IMR-90 (cell line): ENCODE data around the gene TREML2. TPM values are rescaled to one million over a fixed set of nuclear protein-coding genes. Genes with fewer than 3 reads are reported as not detected.

Source experiments
- ATAC-seq: fragments of 200-7000 bp; cut with Tn5 transposase; 2 replicates; pipeline ENCODE4 v1.9.1; 2020; ENCODE audit warnings: low read depth, mild to moderate bottlenecking, moderate library complexity
- BruUV-seq: library from RNA; stranded (reverse); fragments of 400-500 nt; replicated peaks from 2 replicates; lab custom pipeline; 2021; lab: Mats Ljungman, UMichigan
- CTCF ChIA-PET: fragments of 300-600 bp; formaldehyde crosslinking; extraction: SDS; loops from one replicate; lab custom pipeline; 2021; ENCODE audit warnings: antibody characterized with exemption; lab: Yijun Ruan, JAX
- POLR2A ChIA-PET: fragments of 300-600 bp; sonication (Branson Sonifier 250); formaldehyde crosslinking; loops from one replicate; lab custom pipeline; 2022; ENCODE audit warnings: antibody characterized with exemption; ENCODE audit not compliant: unreplicated experiment; lab: Charles Lee
- DNase-seq: peaks from one replicate; pipeline ENCODE4 v3.0.0; 2013
- H2AFZ ChIP-seq: replicated peaks from 2 replicates; pipeline ENCODE3; 2013; ENCODE audit warnings: low read length, mild to moderate bottlenecking; ENCODE audit not compliant: poor library complexity
- H2AK5ac ChIP-seq: 2 replicates; pipeline ENCODE4 v1.6.1; 2013; ENCODE audit warnings: low read depth, low read length, inconsistent platforms
- H2AK9ac ChIP-seq: replicated peaks from 2 replicates; pipeline ENCODE3; 2013; ENCODE audit warnings: mild to moderate bottlenecking, low read depth, low read length, moderate library complexity; ENCODE audit not compliant: poor library complexity
- H2BK120ac ChIP-seq: 2 replicates; pipeline ENCODE4 v1.6.1; 2013; ENCODE audit warnings: low read depth, low read length, inconsistent platforms
- H2BK15ac ChIP-seq: 3 replicates; pipeline ENCODE4 v1.6.1; 2013; ENCODE audit warnings: low read depth, low read length, inconsistent platforms
- H2BK20ac ChIP-seq: 2 replicates; pipeline ENCODE4 v1.6.1; 2013; ENCODE audit warnings: low read depth, mild to moderate bottlenecking, inconsistent platforms, low read length, moderate library complexity
- H2BK5ac ChIP-seq: 2 replicates; pipeline ENCODE4 v1.6.1; 2013; ENCODE audit warnings: mild to moderate bottlenecking, low read depth, low read length, inconsistent platforms; ENCODE audit not compliant: poor library complexity, severe bottlenecking
- H3K14ac ChIP-seq: replicated peaks from 2 replicates; pipeline ENCODE4 v1.6.1; 2013; ENCODE audit warnings: low read depth, low read length, inconsistent platforms
- H3K18ac ChIP-seq: 2 replicates; pipeline ENCODE4 v1.6.1; 2013; ENCODE audit warnings: low read depth, low read length, control low read depth
- H3K23ac ChIP-seq: 2 replicates; pipeline ENCODE4 v1.6.1; 2013; ENCODE audit warnings: low read depth, low read length, inconsistent platforms
- H3K27ac ChIP-seq: 2 replicates; pipeline ENCODE4 v1.5.1; 2013; ENCODE audit warnings: mild to moderate bottlenecking, control low read depth, low read length; ENCODE audit not compliant: insufficient read depth
- H3K27me3 ChIP-seq: 2 replicates; pipeline ENCODE4 v1.6.1; 2013; ENCODE audit warnings: low read length; ENCODE audit not compliant: control insufficient read depth, insufficient read depth
- H3K36me3 ChIP-seq: 2 replicates; pipeline ENCODE4 v1.6.1; 2013; ENCODE audit warnings: low read length, mixed read lengths; ENCODE audit not compliant: control insufficient read depth, insufficient read depth
- H3K4ac ChIP-seq: 2 replicates; pipeline ENCODE4 v1.6.1; 2013; ENCODE audit warnings: low read depth, low read length, inconsistent platforms
- H3K4me1 ChIP-seq: 2 replicates; pipeline ENCODE4 v1.6.1; 2013; ENCODE audit warnings: low read length, mixed read lengths; ENCODE audit not compliant: control insufficient read depth, insufficient read depth
- H3K4me2 ChIP-seq: 2 replicates; pipeline ENCODE4 v1.6.1; 2013; ENCODE audit warnings: low read depth, mild to moderate bottlenecking, control low read depth, low read length, moderate library complexity
- H3K4me3 ChIP-seq: 2 replicates; pipeline ENCODE4 v1.5.1; 2013; ENCODE audit warnings: low read depth, mild to moderate bottlenecking, control low read depth, low read length, moderate library complexity; ENCODE audit not compliant: insufficient read depth
- H3K56ac ChIP-seq: 2 replicates; pipeline ENCODE4 v1.6.1; 2013; ENCODE audit warnings: low read length, inconsistent platforms; ENCODE audit not compliant: insufficient read depth; ENCODE audit errors: extremely low read depth
- H3K79me1 ChIP-seq, 2 experiments: 2 replicates each; pipeline ENCODE4 v1.6.1; 2013; ENCODE audit warnings: low read length in 2 of 2, inconsistent platforms in 1 of 2, low read depth in 1 of 2
- H3K9ac ChIP-seq: 2 replicates; pipeline ENCODE4 v1.6.1; 2013; ENCODE audit warnings: low read depth, low read length, control low read depth
- H3K9me1 ChIP-seq: 2 replicates; pipeline ENCODE4 v1.6.1; 2013; ENCODE audit warnings: low read length, inconsistent platforms; ENCODE audit not compliant: insufficient read depth
- H3K9me3 ChIP-seq: 2 replicates; pipeline ENCODE4 v1.6.1; 2013; ENCODE audit warnings: low read length; ENCODE audit not compliant: control insufficient read depth, insufficient read depth
- H4K20me1 ChIP-seq: 2 replicates; pipeline ENCODE4 v1.6.1; 2013; ENCODE audit warnings: low read length, inconsistent platforms; ENCODE audit not compliant: insufficient read depth
- H4K5ac ChIP-seq: 2 replicates; pipeline ENCODE4 v1.6.1; 2013; ENCODE audit warnings: mild to moderate bottlenecking, low read depth, low read length, control low read depth
- H4K8ac ChIP-seq, 2 experiments: 2 replicates each; pipeline ENCODE4 v1.6.1; 2013; ENCODE audit warnings: low read depth in 2 of 2, low read length in 2 of 2, control low read depth in 1 of 2, inconsistent platforms in 1 of 2
- H4K91ac ChIP-seq: 2 replicates; pipeline ENCODE4 v1.6.1; 2013; ENCODE audit warnings: low read depth, low read length, inconsistent platforms; ENCODE audit not compliant: insufficient read depth
- ELK1 ChIP-seq: fragments of 150-350 bp; IDR thresholded peaks from 2 replicates; pipeline ENCODE4 v1.6.1; 2016; ENCODE audit warnings: low read depth, mild to moderate bottlenecking, low read length, moderate library complexity, borderline replicate concordance
- FOS ChIP-seq: fragments of 150-350 bp; IDR thresholded peaks from 2 replicates; pipeline ENCODE4 v1.6.1; 2016; ENCODE audit warnings: low read depth, low read length
- MAFK ChIP-seq: IDR thresholded peaks from 2 replicates; pipeline ENCODE4 v1.6.1; 2012; ENCODE audit warnings: low read depth, low read length, improper control_type of control experiment
- MXI1 ChIP-seq: IDR thresholded peaks from 2 replicates; pipeline ENCODE4 v1.6.1; 2012; ENCODE audit warnings: low read depth, mild to moderate bottlenecking, low read length, moderate library complexity, borderline replicate concordance
- POLR2A ChIP-seq: IDR thresholded peaks from 2 replicates; pipeline ENCODE4 v1.6.1; 2012; ENCODE audit warnings: mild to moderate bottlenecking, low read depth, low read length
- RAD21 ChIP-seq: IDR thresholded peaks from 2 replicates; pipeline ENCODE4 v1.6.1; 2012; ENCODE audit warnings: low read length, improper control_type of control experiment
- RCOR1 ChIP-seq: IDR thresholded peaks from 2 replicates; pipeline ENCODE4 v1.6.1; 2012; ENCODE audit warnings: mild to moderate bottlenecking, low read length, improper control_type of control experiment; ENCODE audit not compliant: insufficient replicate concordance
- RFX5 ChIP-seq: IDR thresholded peaks from 2 replicates; pipeline ENCODE4 v1.8.0; 2012; ENCODE audit warnings: low read depth, mild to moderate bottlenecking, low read length, moderate library complexity
- WGBS, 2 experiments: methylation state at CpG; one replicate each; pipeline versions ENCODE4 v1.1.5 to v1.1.7; 2013; ENCODE audit warnings: missing lambda C conversion rate in 2 of 2; ENCODE audit not compliant: insufficient read length in 1 of 2; ENCODE audit errors: extremely low coverage in 2 of 2; 5-methylcytosine and 5-hydroxymethylcytosine counted together
- dilution Hi-C: fragments of 300-500 bp; cut with HindIII; formaldehyde crosslinking; loops from one replicate; pipeline ENCODE4 v1.14.3; 2018; ENCODE audit warnings: low sequenced_read_pairs; ENCODE audit not compliant: unreplicated experiment
- in situ Hi-C: fragments of 300-500 bp; cut with MboI; formaldehyde crosslinking; loops from 3 replicates; pipeline ENCODE4 v1.14.3; 2019; ENCODE audit warnings: low sequenced_read_pairs, inconsistent platforms, mixed read lengths
- intact Hi-C: fragments of 100-400 bp; cut with micrococcal nuclease; formaldehyde crosslinking; loops from 2 replicates; pipeline ENCODE4 v1.10.0; 2022
- polyA plus RNA-seq, 3 experiments: library from polyadenylated mRNA; depleted of rRNA; stranded (reverse); fragments of >200 nt; gene quantifications; 2 replicates each; pipeline ENCODE4 v1.2.3, GENCODE V29; 2012; ENCODE audit warnings: low replicate concordance in 1 of 3
- total RNA-seq: library from RNA; depleted of rRNA; stranded (reverse); fragments of >200 nt; gene quantifications from 2 replicates; pipeline ENCODE4 v1.2.3, GENCODE V29; 2012

Gene TREML2
- total and polyA plus RNA-seq, 2 of the 4 experiments (the other 2 are of a cell fraction), result not detected

GRCh38 chr6:41164551-41165120 lies 36.3 kb downstream of the TREML2 start:
- Histone ChIP-seq H4K91ac (no peak overlapping the region), H2BK20ac (no peak overlapping the region), H3K4me1 (peaks cover 3% of the 10 kb centered on the region; the same call in 1 of the 2 replicates), H3K9ac (no peak overlapping the region), H4K20me1 (no peaks in the 10 kb centered on the region), H3K23ac (no peak overlapping the region), H3K4me3 (no peak overlapping the region), H2AK9ac (no peak overlapping the region), H3K56ac (no peak overlapping the region), H2BK15ac (no peak overlapping the region), H4K8ac (no peak overlapping the region), H2BK120ac (no peak overlapping the region), H2BK5ac (no peak overlapping the region), H3K27ac (no peak overlapping the region), H3K4ac (no peak overlapping the region), H3K9me3 (no peaks in the 10 kb centered on the region), H2AFZ (no peak overlapping the region), H3K36me3 (no peaks in the 10 kb centered on the region), H4K5ac (no peak overlapping the region), H3K4me2 (no peak overlapping the region), H3K27me3 (peaks cover 5% of the 10 kb centered on the region), H3K79me1 (no peaks in the 10 kb centered on the region), H2AK5ac (no peak overlapping the region), H3K14ac (no peak overlapping the region), H3K18ac (no peak overlapping the region), H3K9me1 (no peaks in the 10 kb centered on the region)
- intact Hi-C loops, result no loop called here
- BruUV-seq, result no TSS peak
- TF ChIP-seq POLR2A (no peak), MXI1 (no peak), MAFK (no peak), RCOR1 (no peak), RAD21 (no peak), FOS (no peak), RFX5 (no peak), ELK1 (no peak)
- in situ Hi-C loops, result no loop called here
- no peak for ATAC-seq
- ChIA-PET CTCF (no interaction called here), POLR2A (no interaction called here)
- DNase-seq, result no peak
- no CpG with 5 or more reads among the region's 4 CpGs for WGBS, 2 experiments
- dilution Hi-C loops, result no loop called here
